ENCODE measurements around the gene FNIP1.
A peak's percentile ranks its signal among the peaks of the same experiment; 100 is the strongest.
"Not testable (repeated sequence)": the region's sequence is repeated elsewhere in the genome, so short reads cannot be mapped to it uniquely, and the experiment has no call there.

The FNIP1 gene

GRCh38 chr5:131796793-131797693 lies at the start of gene FNIP1:
Gene FNIP1, minus strand, starts transcription at chr5:131797017. Its CDS starts 96 bp downstream, at chr5:131796921.
- DNase-seq, result peak; percentile 99

GRCh38 chr5:131846536-131846935 lies 49.7 kb upstream of the FNIP1 start:
- no peak for DNase-seq

GRCh38 chr5:131845828-131846227 lies 49.0 kb upstream of the FNIP1 start:
- DNase-seq, result no peak

- DNase-seq, result not testable (repeated sequence)
Measured at GRCh38 chr5:131842971-131843370, 46.2 kb upstream of the FNIP1 start.

GRCh38 chr5:131832702-131833101 lies 35.9 kb upstream of the FNIP1 start:
- DNase-seq, result not testable (repeated sequence)

GRCh38 chr5:131825404-131826013 lies 28.7 kb upstream of the FNIP1 start:
- DNase-seq, result no peak

- DNase-seq, result no peak
Measured at GRCh38 chr5:131824631-131825030, 27.8 kb upstream of the FNIP1 start.

- DNase-seq, result no peak
Measured at GRCh38 chr5:131821221-131821620, 24.4 kb upstream of the FNIP1 start.

GRCh38 chr5:131818001-131818724 lies 21.3 kb upstream of the FNIP1 start:
- no peak for DNase-seq

GRCh38 chr5:131814990-131815389 lies 18.2 kb upstream of the FNIP1 start:
- DNase-seq, result no peak

- no peak for DNase-seq
Measured at GRCh38 chr5:131812371-131813160, 15.7 kb upstream of the FNIP1 start.

GRCh38 chr5:131810510-131811249 lies 13.9 kb upstream of the FNIP1 start:
- DNase-seq, result peak; percentile 4

GRCh38 chr5:131795879-131796792 lies 681 bp downstream of the FNIP1 start:
- peak; percentile 41 for DNase-seq

GRCh38 chr5:131795228-131795627 lies 1.6 kb downstream of the FNIP1 start:
- DNase-seq, result no peak

- no peak for DNase-seq
Measured at GRCh38 chr5:131794586-131794985, 2.2 kb downstream of the FNIP1 start.

GRCh38 chr5:131792896-131793295 lies 3.9 kb downstream of the FNIP1 start:
- DNase-seq, result no peak

GRCh38 chr5:131791866-131792265 lies 5.0 kb downstream of the FNIP1 start:
- no peak for DNase-seq

GRCh38 chr5:131790550-131790949 lies 6.3 kb downstream of the FNIP1 start:
- DNase-seq, result no peak

- no peak for DNase-seq
Measured at GRCh38 chr5:131789765-131790164, 7.1 kb downstream of the FNIP1 start.

- DNase-seq, result no peak
Measured at GRCh38 chr5:131787736-131788135, 9.1 kb downstream of the FNIP1 start.

Measured in activated CD4-positive, alpha-beta T cell treated with anti-CD3 and anti-CD28 coated beads, Interleukin-10, Interleukin-2, amounts not matched to agents 100 ng/mL and 50 ng/mL, durations not matched to agents 16 hours and 8 hours (primary cell).